Activated naive CD8-positive, alpha-beta T cell treated with anti-CD3 and anti-CD28 coated beads, Interleukin-2, amount 50 U/mL, for 24 hours (primary cell): Measurements from ENCODE around the gene TKFC.
"Not testable (repeated sequence)": the region's sequence is repeated elsewhere in the genome, so short reads cannot be mapped to it uniquely, and the experiment has no call there.

ENCODE experiments used
- ATAC-seq: fragments of 150-1000 bp; cut with Tn5 transposase; one replicate; pipeline ENCODE4 v1.10.0; 2021
- DNase-seq: peaks from one replicate; pipeline ENCODE4 v3.0.0; 2021
- H3K27ac Mint-ChIP-seq: one replicate; pipeline ENCODE4 v1.8.0; 2021; ENCODE audit warnings: mild to moderate bottlenecking, mixed read lengths
- H3K27me3 Mint-ChIP-seq: one replicate; pipeline ENCODE4 v1.8.0; 2021; ENCODE audit warnings: mixed read lengths
- H3K36me3 Mint-ChIP-seq: one replicate; pipeline ENCODE4 v1.8.0; 2021; ENCODE audit warnings: low read depth, mixed read lengths
- H3K4me1 Mint-ChIP-seq: one replicate; pipeline ENCODE4 v1.8.0; 2021; ENCODE audit warnings: mixed read lengths
- H3K4me3 Mint-ChIP-seq: one replicate; pipeline ENCODE4 v1.8.0; 2021; ENCODE audit warnings: mild to moderate bottlenecking, moderate library complexity, mixed read lengths
- H3K9me3 Mint-ChIP-seq: one replicate; pipeline ENCODE4 v1.8.0; 2021; ENCODE audit warnings: mixed read lengths

The TKFC gene

DNA sequence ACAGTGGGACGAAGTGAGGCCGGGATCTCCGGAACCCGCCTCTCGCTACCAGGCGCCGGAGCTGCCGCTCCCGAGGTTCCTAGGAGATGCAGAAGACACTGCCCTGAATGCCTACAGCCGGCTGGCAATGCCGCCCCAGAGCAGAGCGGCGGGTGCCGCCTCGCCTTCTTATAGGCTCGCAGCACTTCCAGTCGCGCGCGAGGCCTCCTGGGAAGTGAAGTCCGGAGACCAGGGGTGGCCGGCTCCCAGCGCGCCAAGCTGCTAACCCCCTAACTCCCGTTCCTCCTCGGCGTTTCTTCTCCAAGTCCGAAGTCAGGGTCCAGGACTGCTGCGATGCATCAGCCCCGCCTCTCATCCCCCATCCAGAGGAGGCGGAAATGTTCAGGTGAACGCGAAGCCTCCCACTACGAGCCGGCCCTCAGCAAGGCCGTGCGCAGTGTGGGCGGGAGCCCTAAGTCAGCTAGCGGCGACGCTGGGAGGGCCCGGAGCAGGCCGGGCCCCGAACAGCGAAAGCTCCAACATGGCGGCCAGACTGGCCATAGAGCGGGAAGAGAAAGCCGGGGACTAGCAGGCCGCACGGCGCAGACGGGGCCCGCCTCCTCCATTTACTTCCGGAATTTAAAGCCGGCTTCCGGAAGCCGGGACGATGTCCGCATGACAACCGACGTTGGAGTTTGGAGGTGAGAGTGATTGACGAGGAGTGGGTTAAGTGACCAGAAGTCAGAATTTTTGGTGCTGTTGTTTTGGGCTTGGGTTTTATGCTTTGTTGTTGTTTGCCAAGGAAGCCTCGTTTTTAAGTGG, 28.9 kb downstream of the TKFC start, which contains the start of the genes CYB561A3 and TMEM138:
Gene CYB561A3, minus strand, starts transcription at position 142 of the 801 bp plus-strand sequence. CDS start 5,169 bp downstream, outside the sequence.
Gene TMEM138, plus strand, starts transcription at position 634 of the 801 bp plus-strand sequence. CDS start 2,017 bp downstream, outside the sequence.
- Mint-ChIP-seq H3K9me3 (no peaks in the 10 kb centered on the region), H3K27ac (peak within 1 kb of the TSS; percentile 94), H3K4me1 (peaks cover 53% of the 10 kb centered on the region), H3K4me3 (peak within 1 kb of the TSS; percentile 97), H3K36me3 (peaks cover 31% of the 10 kb centered on the region), H3K27me3 (no peaks in the 10 kb centered on the region)
- ATAC-seq (peak; percentile 96), DNase-seq (peak; percentile 91)

DNA sequence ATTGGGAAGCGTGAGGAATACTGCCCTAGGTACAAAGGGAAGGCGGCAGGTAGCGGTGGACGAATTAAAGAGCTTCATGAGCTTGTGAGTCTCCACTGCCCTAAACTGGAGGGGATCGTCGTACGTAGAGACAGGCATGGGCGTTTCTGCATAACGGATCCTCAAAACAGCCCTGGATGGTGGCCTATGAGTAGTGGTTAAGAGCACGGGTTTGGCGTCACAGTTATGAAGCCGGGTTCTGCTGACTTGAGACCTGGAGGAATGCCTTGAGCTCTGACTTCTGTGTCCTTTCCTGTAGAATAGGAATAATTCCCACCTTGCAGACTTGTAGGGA, 29.5 kb downstream of the TKFC start:
- H3K27me3 Mint-ChIP-seq = no peaks in the 10 kb centered on the region
- H3K4me1 Mint-ChIP-seq = peaks cover 49% of the 10 kb centered on the region
- H3K9me3 Mint-ChIP-seq = no peaks in the 10 kb centered on the region
- H3K27ac Mint-ChIP-seq = peak overlapping the region; percentile 94
- peaks cover 36% of the 10 kb centered on the region for H3K36me3 Mint-ChIP-seq
- DNase-seq (peak; percentile 28), ATAC-seq (peak; percentile 10)
- H3K4me3 Mint-ChIP-seq = peak overlapping the region; percentile 97

DNA sequence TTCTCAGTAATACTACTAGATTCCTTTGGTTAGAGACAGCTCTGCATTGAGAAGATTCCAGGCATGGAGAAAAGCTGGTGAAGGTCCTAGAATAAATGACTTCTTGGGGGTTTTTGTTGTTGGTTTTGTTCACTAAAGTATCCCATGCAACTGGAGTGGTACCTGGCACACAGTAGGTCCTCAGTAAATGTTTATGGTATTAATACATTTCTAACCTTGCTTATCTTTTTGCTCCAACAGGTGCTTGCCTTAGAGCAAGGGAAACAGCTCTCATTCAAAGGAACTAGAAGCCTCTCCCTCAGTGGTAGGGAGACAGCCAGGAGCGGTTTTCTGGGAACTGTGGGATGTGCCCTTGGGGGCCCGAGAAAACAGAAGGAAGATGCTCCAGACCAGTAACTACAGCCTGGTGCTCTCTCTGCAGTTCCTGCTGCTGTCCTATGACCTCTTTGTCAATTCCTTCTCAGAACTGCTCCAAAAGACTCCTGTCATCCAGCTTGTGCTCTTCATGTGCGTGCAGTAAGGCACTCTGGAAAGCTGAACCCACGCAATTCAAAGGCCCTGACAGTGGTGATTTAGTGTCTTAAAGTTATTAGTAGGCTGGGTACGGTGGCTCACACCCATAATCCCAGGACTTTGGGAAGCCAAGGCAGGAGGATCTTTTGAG, 31.1 kb downstream of the TKFC start:
- no peak for DNase-seq
- no peak for ATAC-seq
- no peaks in the 10 kb centered on the region for H3K27me3 Mint-ChIP-seq
- no peaks in the 10 kb centered on the region for H3K9me3 Mint-ChIP-seq
- peak overlapping the region; percentile 94 for H3K27ac Mint-ChIP-seq
- peaks cover 48% of the 10 kb centered on the region for H3K36me3 Mint-ChIP-seq
- H3K4me3 Mint-ChIP-seq = peak overlapping the region; percentile 97
- H3K4me1 Mint-ChIP-seq = peaks cover 40% of the 10 kb centered on the region

DNA sequence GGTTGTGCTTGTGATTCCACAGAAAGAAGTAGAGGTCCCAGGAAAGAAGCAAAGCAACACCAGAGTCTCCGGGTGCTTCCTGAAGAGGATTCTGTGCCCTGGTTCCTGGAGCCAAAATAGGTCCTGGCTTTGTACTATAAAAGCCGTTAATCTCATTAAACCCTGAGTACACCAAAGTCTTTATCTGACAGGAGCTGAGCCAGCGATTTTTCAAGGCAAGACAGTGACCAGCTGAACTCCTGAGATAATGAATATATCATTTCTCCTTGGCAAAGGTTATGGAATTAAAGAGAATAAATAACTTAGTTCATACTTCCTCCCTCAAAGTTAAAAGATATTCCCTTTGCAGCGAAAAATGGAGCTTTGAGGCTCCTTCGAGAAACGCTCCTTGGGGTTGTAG, 34.4 kb downstream of the TKFC start:
- H3K4me1 Mint-ChIP-seq = peaks cover 30% of the 10 kb centered on the region
- H3K27me3 Mint-ChIP-seq = no peaks in the 10 kb centered on the region
- no peak overlapping the region for H3K27ac Mint-ChIP-seq
- no peaks in the 10 kb centered on the region for H3K9me3 Mint-ChIP-seq
- H3K36me3 Mint-ChIP-seq = peaks cover 66% of the 10 kb centered on the region
- H3K4me3 Mint-ChIP-seq = no peak overlapping the region
- no peak for ATAC-seq
- DNase-seq = no peak

DNA sequence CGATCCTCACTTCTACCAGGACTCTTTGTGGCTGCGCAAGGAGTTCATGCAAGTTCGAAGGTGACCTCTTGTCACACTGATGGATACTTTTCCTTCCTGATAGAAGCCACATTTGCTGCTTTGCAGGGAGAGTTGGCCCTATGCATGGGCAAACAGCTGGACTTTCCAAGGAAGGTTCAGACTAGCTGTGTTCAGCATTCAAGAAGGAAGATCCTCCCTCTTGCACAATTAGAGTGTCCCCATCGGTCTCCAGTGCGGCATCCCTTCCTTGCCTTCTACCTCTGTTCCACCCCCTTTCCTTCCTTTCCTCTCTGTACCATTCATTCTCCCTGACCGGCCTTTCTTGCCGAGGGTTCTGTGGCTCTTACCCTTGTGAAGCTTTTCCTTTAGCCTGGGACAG, 35.6 kb downstream of the TKFC start:
- Mint-ChIP-seq H3K27me3 (no peaks in the 10 kb centered on the region), H3K4me1 (peaks cover 19% of the 10 kb centered on the region), H3K27ac (no peak overlapping the region), H3K36me3 (peaks cover 62% of the 10 kb centered on the region), H3K9me3 (no peaks in the 10 kb centered on the region), H3K4me3 (no peak overlapping the region)
- DNase-seq (no peak), ATAC-seq (no peak)

DNA sequence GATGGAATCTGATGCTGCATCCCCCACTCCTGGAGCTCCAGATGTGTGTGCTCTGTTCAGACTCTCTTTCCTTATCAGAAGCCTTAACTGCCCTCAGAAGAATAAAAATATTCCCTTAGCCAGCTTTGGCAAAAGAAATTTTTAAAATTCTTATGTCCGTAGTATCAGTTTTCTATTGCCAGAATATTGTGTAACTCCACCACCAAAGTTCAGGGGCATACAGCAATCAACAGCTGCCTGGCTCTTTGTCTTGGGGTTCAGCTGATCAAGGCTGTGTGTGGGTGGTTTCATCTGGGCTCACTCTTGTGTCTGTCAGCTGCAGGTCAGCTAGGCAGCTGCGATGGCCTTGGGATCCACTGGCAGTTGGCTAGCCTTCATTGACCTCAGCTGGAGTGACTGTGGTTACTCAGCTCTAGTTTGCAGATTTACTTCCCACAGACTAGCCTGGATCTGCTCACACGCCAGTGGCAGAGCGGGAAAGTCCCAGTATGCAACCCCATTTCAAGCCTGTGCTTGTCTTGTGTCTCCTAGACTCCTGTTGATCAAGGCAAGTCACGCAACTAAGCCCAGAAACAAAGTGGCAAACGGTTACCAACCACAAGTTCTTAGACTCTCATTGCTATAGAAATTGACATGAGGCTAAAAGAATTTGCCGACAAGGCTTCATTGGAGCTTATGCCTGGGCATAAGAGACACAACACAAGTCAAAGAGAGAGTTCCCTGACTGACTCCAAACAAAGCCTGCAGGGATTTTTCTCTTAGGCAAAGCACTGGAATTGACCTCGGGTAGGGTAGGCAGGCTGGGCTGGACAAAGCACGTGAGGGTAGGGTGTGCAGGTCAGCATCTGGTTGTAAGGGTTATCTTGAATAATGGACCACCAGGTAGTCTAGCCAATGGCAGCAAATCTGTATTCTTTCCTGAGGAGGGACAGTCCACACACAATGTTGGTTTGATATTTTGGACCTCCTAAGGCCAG, 36.6 kb downstream of the TKFC start:
- Mint-ChIP-seq H3K27ac (no peak overlapping the region), H3K4me1 (peaks cover 14% of the 10 kb centered on the region), H3K4me3 (no peak overlapping the region), H3K27me3 (no peaks in the 10 kb centered on the region), H3K36me3 (peaks cover 64% of the 10 kb centered on the region), H3K9me3 (no peaks in the 10 kb centered on the region)
- ATAC-seq (no peak), DNase-seq (no peak)

DNA sequence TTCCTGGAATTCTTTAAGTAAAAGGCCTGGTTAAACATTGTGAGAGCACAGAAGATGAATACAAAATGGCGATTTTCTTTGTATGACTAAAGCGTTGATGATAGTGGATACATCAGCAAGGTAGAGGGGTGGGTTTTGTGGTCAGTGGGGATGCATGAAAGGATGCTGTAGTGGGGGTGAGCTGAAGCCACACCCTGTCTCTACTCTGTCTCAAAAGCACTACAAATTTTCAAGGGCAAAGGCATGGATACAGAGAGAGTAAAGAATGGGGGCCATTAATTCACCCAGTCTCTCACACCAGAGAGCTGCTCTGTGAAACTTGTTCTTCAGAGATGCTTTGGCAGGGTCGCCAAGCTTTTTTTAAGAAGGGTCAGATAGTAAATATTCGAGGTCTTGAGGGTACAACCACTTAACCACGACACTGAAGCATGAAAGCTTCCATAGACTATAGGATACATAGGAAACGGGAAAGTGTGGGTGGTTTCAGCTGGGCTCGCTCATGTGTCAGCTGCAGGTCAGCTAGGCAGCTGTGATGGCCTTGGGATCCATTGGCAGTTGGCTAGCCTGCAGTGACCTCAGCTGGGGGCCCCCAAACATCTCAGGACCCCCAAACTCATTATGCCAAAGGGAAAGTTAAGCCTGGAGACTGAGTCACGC, 37.4 kb downstream of the TKFC start:
- Mint-ChIP-seq H3K27me3 (no peaks in the 10 kb centered on the region), H3K4me3 (no peak overlapping the region), H3K4me1 (peaks cover 14% of the 10 kb centered on the region), H3K9me3 (no peaks in the 10 kb centered on the region), H3K36me3 (peaks cover 67% of the 10 kb centered on the region), H3K27ac (no peak overlapping the region)
- DNase-seq (no peak), ATAC-seq (peak; percentile 65)

DNA sequence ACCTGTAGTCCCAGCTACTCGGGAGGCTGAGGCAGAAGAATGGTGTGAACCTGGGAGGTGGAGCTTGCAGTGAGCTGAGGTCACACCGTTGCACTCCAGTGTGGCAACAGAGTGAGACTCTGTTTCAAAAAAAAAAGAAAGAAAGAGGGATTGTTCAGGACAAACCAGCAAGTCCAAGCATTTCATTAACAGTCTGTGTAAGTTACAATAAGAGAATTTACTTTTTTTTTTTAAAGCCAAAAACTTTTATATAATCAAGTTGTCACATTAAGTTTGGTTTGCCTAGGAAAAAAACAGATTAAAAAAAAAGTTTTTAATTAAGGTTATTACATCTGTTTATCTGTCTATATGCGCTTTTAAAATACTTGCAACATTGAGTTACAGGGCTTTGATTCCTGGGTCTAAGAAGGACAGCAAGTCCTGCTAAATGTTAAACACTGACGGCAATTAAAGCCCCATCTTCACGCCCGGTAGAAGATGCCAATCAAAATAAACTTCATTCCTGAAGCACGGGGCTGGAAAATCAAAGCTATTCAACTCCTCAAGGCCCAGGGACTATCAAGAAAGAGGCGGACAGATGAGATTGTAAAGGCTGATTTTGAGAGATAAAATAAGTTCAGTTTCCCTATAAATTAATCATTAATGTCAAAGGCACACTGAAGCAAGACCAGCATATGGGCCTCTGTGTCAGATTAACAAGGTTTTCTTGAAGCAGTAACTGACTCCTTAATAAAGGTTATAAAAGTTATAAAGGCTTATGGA, 39.8 kb downstream of the TKFC start:
- peaks cover 62% of the 10 kb centered on the region for H3K36me3 Mint-ChIP-seq
- H3K9me3 Mint-ChIP-seq = no peaks in the 10 kb centered on the region
- H3K27ac Mint-ChIP-seq = no peak overlapping the region
- ATAC-seq = no peak
- H3K4me1 Mint-ChIP-seq = peaks cover 14% of the 10 kb centered on the region
- no peaks in the 10 kb centered on the region for H3K27me3 Mint-ChIP-seq
- no peak overlapping the region for H3K4me3 Mint-ChIP-seq
- DNase-seq = no peak

DNA sequence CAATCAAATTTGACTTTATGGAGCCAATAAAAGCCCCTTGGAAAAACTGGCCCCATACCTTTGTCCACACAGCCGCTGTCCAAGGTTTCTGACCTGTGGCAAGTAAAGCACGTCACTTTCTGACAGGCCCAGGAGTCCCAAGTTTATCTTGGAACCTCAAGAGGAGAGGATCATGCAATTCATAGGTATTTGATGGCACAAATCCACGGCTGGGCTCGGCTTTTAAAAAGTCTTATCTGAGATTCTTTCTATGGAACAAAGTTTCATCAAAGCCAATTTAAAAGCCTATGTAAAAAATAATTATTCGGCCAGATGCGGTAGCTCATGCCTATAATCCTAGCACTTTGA, 42.7 kb downstream of the TKFC start:
- Mint-ChIP-seq H3K4me3 (no peak overlapping the region), H3K36me3 (peaks cover 40% of the 10 kb centered on the region), H3K27ac (no peak overlapping the region), H3K4me1 (peaks cover under 1% of the 10 kb centered on the region), H3K9me3 (no peaks in the 10 kb centered on the region), H3K27me3 (no peaks in the 10 kb centered on the region)
- ATAC-seq (no peak), DNase-seq (no peak)

DNA sequence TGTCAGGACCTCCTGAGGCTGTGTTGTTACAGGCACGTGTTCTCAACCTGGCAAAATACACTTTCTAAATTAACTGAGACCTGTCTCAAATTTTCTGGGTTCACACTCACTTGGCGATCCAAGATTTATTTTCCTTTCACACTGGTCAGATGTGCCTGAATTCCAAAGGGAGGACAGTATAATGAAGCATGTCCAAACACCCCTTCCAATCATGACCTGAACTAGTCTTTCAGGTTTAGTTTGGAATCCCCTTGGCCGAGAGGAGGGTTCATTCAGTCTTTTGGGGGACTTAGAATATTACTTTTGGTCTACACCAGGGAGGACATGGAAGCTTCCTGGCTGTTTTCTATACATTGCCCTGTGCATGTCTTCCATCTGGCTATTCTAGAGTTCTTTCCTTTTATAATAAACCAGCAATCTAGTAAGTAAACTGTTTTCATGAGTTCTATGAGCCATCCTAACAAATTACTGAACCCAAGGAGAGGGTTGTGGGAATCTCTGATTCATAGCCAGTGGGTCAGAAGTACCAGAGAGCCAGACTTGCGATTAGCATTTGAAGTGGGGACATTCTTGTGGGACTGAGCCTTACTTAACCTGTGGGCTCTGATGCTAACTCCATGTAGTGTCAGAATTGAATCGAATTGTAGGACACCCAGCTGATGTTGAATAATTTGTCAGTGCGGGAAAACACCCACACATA, 44.6 kb downstream of the TKFC start:
- ATAC-seq (no peak), DNase-seq (no peak)
- Mint-ChIP-seq H3K27ac (no peak overlapping the region), H3K27me3 (no peaks in the 10 kb centered on the region), H3K9me3 (no peaks in the 10 kb centered on the region), H3K4me3 (no peak overlapping the region), H3K4me1 (no peaks in the 10 kb centered on the region), H3K36me3 (peaks cover 32% of the 10 kb centered on the region)

DNA sequence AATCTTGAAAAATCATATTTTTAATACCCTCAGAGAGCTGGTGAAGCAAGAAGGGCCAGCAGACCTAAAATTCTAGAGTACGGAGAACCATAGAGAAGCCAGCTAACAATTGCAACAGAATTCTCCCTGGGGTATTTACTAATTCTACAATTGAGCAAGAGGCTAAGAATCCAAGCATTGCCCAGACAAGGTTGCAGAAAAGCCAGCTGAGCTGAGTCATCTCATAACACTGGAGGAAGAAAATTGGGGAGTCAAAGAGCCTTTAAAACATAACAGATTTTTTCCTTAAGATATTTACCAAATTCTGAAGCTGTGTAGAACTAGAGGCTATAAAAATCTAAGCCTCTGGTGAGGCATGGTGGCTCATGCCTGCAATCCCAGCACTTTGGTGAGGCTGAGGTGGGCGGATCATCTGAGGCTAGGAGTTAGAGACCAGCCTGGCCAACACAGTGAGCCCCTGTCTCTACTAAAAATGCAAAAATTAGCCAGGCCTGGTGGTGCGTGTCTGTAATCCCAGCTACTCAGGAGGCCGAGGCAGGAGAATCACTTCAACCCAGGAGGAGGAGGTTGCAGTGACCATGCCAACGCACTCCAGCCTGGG, 45.8 kb downstream of the TKFC start:
- H3K27ac Mint-ChIP-seq = no peak overlapping the region
- ATAC-seq = no peak
- no peaks in the 10 kb centered on the region for H3K27me3 Mint-ChIP-seq
- H3K36me3 Mint-ChIP-seq = peaks cover 25% of the 10 kb centered on the region
- no peak overlapping the region for H3K4me3 Mint-ChIP-seq
- no peaks in the 10 kb centered on the region for H3K4me1 Mint-ChIP-seq
- H3K9me3 Mint-ChIP-seq = no peaks in the 10 kb centered on the region
- DNase-seq = no peak

DNA sequence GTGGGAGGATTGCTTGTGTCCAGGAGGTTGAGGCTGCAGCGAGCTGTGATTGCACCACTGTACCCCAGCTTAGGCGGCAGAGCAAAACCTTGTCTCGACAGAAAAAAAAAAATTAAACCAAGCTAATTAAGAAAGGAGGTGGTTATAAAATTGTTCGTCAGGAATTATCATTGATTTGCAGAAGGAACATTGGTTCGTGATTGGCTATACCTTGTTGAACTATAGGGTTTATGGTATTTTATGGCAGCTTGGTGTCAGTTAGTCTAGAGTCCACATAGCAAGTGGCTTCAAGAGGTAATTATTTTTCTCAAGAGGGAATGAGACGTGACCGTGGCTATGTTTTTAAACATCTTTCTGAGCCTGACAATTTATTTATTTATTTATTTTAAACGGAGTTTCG, 47.9 kb downstream of the TKFC start:
- Mint-ChIP-seq H3K36me3 (peaks cover 10% of the 10 kb centered on the region), H3K27me3 (no peaks in the 10 kb centered on the region), H3K27ac (no peak overlapping the region), H3K9me3 (no peaks in the 10 kb centered on the region), H3K4me1 (peaks cover 7% of the 10 kb centered on the region), H3K4me3 (no peak overlapping the region)
- no peak for DNase-seq
- ATAC-seq = no peak

DNA sequence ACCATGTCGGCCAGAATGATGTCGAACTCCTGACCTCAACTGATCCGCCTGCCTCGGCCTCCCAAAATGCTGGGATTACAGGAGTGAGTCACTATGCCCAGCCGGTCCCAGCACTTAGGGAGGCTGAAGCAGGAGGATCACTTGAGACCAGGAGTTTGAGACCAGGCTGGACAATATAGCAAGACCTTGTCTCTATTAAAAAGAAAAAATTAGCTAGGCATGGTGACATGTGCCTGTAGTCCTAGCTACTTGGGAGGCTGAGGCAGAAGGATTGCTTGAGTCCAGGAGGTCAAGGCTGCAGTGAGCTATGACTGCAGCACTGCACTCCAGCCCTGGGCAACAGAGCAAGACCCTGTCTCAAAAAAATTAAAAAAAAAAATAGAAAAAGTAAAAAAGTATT, 50.8 kb downstream of the TKFC start:
- not testable (repeated sequence) for H3K27me3 Mint-ChIP-seq, H3K27ac Mint-ChIP-seq, DNase-seq, H3K4me1 Mint-ChIP-seq, H3K36me3 Mint-ChIP-seq, H3K4me3 Mint-ChIP-seq, ATAC-seq, H3K9me3 Mint-ChIP-seq
